Keratinocyte (primary cell): ENCODE data around the gene GRIA1.

Experiments
- EZH2 ChIP-seq: IDR thresholded peaks from one replicate; pipeline ENCODE4 v1.6.1; 2012; ENCODE audit warnings: inconsistent platforms, mild to moderate bottlenecking, low read length, moderate library complexity
- TF ChIP-seq, protein P1 (sequence below), 3 experiments: IDR thresholded peaks in 1 of 3; conservative IDR thresholded peaks in 1 of 3; optimal IDR thresholded peaks in 1 of 3; 2 replicates in 2 of 3; 3 replicates in 1 of 3; pipeline versions ENCODE3 to v1.5.1; 2011; ENCODE audit warnings: low read length in 3 of 3, mild to moderate bottlenecking in 3 of 3, moderate library complexity in 2 of 3, control low read depth in 1 of 3, inconsistent platforms in 1 of 3; ENCODE audit not compliant: insufficient read depth in 2 of 3; ENCODE audit errors: extremely low read depth in 1 of 3

DNA sequence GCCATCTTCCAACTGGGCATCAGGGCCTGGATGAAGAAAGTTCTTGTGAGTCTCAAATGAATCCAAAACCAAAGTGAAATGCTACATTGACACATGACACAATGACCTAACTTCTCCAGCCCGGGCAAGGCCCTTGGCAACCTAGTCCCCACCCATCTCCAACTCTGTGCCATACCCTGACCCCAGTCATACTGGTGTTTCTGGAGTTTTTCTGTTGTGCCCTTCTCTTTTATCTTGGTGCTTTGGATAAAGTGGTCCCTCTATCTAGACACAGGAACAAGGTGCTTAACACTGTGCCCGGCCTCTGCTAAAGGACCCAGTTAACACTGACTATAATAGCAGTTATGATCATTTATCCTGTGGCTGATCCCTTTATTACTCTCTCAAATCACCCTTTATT lies 149.8 kb downstream of the GRIA1 start:
- no peak for TF ChIP-seq EZH2
- TF ChIP-seq, protein P1, sequence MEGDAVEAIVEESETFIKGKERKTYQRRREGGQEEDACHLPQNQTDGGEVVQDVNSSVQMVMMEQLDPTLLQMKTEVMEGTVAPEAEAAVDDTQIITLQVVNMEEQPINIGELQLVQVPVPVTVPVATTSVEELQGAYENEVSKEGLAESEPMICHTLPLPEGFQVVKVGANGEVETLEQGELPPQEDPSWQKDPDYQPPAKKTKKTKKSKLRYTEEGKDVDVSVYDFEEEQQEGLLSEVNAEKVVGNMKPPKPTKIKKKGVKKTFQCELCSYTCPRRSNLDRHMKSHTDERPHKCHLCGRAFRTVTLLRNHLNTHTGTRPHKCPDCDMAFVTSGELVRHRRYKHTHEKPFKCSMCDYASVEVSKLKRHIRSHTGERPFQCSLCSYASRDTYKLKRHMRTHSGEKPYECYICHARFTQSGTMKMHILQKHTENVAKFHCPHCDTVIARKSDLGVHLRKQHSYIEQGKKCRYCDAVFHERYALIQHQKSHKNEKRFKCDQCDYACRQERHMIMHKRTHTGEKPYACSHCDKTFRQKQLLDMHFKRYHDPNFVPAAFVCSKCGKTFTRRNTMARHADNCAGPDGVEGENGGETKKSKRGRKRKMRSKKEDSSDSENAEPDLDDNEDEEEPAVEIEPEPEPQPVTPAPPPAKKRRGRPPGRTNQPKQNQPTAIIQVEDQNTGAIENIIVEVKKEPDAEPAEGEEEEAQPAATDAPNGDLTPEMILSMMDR (optimal IDR thresholded peaks at IDR 0.05 in 1 of 3, IDR thresholded peaks at IDR 0.05 in 1 of 3, conservative IDR thresholded peaks at IDR 0.05 in 1 of 3; ENCODE audit: extremely low read depth in 1 of 3, insufficient read depth in 2 of 3, low read length in 3 of 3): no peak
